ACC112 (cell line): Measurements from ENCODE around the gene TNFAIP2.

Experiments
- H2AFZ ChIP-seq: fragments of 200-600 bp; sonication (generic); one replicate; pipeline ENCODE4 v1.6.0; 2017; ENCODE audit warnings: antibody characterized with exemption, low read length; ENCODE audit not compliant: unreplicated experiment
- H3K27ac ChIP-seq: fragments of 200-600 bp; sonication (generic); 2 replicates; pipeline ENCODE4 v1.5.1; 2014; ENCODE audit warnings: low read depth, mild to moderate bottlenecking, antibody characterized with exemption, low read length, moderate library complexity
- H3K27me3 ChIP-seq: fragments of 200-600 bp; sonication (generic); 2 replicates; pipeline ENCODE4 v1.6.1; 2014; ENCODE audit warnings: mild to moderate bottlenecking, antibody characterized with exemption, low read length, moderate library complexity, mixed read lengths; ENCODE audit not compliant: insufficient read depth
- H3K36me3 ChIP-seq: fragments of 200-600 bp; sonication (generic); 2 replicates; pipeline ENCODE4 v1.6.1; 2016; ENCODE audit warnings: mild to moderate bottlenecking, antibody characterized with exemption, low read length, moderate library complexity, mixed read lengths; ENCODE audit not compliant: insufficient read depth
- H3K4me1 ChIP-seq: fragments of 200-600 bp; sonication (generic); one replicate; pipeline ENCODE4 v1.6.1; 2016; ENCODE audit warnings: low read length, mixed read lengths; ENCODE audit not compliant: insufficient read depth, unreplicated experiment, control insufficient read depth
- H3K4me3 ChIP-seq: fragments of 200-600 bp; sonication (generic); 2 replicates; pipeline ENCODE4 v1.5.1; 2014; ENCODE audit warnings: mild to moderate bottlenecking, low read depth, low read length
- H3K79me2 ChIP-seq: fragments of 200-600 bp; sonication (generic); one replicate; pipeline ENCODE4 v1.6.0; 2016; ENCODE audit warnings: low read length; ENCODE audit not compliant: control insufficient read depth, unreplicated experiment, insufficient read depth

Gene TNFAIP2

DNA sequence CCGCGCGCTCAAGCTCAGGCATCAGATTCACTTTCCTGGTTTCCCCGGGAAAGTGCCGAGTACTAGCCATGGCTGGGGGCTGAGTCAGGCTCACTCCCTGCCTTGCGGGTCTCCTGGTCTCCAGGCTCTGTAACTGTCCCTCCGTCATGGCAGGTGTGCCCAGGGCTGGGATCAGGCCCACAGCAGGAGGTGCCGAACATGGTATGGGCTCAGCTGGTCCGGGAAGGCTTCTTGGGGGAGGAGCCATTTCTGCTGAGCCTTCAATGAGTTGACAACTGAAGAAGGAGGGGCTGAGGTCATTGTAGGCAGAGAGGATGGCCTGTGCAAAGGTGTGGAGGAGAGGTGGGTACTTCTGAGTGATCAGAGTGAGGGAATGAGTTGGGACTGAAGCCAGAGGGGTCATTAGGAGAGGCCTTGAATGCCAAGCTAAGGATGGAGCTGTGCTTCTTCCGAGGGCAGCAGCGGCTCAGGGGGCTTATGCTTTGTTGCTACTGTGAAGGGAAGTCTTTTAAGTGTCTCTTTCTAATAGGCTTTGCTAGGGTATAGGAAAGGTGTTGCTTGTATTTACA, 28.0 kb upstream of the TNFAIP2 start:
- Histone ChIP-seq H3K27ac (no peak overlapping the region), H3K4me1 (peaks cover 7% of the 10 kb centered on the region), H3K27me3 (no peaks in the 10 kb centered on the region), H3K79me2 (no peaks in the 10 kb centered on the region), H2AFZ (no peak overlapping the region), H3K36me3 (no peaks in the 10 kb centered on the region), H3K4me3 (no peak overlapping the region)

GRCh38 chr14:103096387-103096786, 26.9 kb upstream of the TNFAIP2 start:
- Histone ChIP-seq H3K27me3 (no peaks in the 10 kb centered on the region), H3K4me1 (peaks cover 3% of the 10 kb centered on the region), H3K4me3 (no peak overlapping the region), H3K79me2 (no peaks in the 10 kb centered on the region), H3K27ac (no peak overlapping the region), H2AFZ (no peak overlapping the region), H3K36me3 (no peaks in the 10 kb centered on the region)

DNA sequence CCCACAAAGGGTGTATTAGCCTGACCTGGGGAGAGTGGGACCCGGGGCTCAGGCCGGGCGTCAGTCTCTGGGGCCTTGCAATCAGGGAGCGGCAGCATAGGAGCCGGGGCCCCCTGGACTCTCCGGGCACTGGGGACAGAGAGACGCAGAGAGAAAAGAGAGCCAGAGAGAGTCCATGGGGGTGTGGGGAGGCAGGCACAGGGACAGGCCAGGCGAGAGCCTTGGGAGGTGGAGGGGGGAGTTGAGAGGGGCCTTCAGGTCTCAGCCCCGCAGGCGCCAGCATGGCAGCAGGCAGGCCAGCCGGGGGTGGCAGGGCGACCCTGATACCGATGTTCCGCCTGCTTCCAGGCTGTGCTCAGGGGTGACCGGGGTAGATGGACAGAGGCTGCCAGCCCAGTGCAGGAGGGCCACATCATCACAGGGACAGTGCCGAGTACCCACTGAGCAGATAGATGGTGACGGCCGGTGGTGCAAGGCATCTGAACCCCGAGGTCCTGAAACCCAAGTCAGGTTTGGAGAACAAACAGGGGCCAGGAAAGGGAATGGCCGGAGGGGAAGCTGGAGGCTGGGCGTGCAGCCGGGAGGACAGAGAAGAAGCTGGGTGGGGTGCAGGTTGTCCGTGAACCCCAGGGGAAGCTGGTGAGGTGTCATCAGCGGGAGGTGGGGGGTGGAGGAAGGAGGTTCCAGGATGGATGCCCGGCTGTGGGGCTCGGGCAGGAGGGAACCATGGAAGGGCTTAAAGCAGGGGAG, 25.8 kb upstream of the TNFAIP2 start:
- H3K4me1 ChIP-seq = peaks cover 3% of the 10 kb centered on the region
- no peaks in the 10 kb centered on the region for H3K36me3 ChIP-seq
- H3K79me2 ChIP-seq = no peaks in the 10 kb centered on the region
- H3K4me3 ChIP-seq = no peak overlapping the region
- no peak overlapping the region for H3K27ac ChIP-seq
- no peak overlapping the region for H2AFZ ChIP-seq
- no peaks in the 10 kb centered on the region for H3K27me3 ChIP-seq

DNA sequence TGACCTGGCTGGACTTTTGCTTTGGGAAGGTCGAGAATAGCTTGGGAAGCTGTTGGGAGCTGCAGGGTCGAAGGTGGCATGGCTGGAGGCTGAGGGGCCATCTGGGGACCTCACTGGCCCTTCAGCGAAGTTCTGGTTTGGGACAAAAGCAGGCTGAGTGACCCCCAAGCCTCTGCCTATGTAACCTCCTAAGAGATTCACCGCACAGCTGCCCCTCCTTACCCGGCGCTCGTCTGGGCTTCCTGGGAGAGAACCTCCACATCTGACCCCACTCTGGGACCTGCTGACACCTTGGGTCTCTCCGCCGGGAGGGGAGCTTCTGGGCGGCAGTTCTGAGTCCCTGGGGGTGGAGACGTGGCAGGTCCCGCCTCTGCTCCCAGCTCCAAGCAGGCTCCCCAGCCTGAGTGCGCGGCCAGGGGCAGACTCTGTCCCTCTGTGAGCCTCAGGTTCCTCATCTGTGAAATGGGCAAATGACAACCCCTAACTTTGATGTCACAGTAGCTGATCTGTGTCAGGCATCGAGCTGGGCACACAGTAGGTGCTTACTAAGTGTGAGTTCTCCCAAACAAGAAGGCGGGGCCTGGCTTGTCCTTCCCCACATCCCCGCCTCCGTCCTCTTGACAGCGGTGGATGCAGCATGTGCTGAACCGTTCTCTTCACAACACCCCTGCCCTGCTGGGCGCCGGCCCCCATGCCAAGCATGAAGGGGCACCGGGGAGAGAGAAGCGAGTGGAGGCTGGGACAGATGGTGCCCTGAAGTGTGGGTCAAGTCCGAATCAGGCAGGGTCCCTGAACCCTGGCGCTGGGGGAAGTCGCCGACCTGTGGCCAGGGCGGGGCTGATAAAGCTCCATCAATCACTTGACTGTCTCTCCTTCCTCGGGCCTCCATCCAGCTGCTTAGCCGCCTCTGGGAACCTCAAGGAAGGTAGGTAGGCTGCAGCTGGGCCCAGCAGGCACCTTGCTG, 25.0 kb upstream of the TNFAIP2 start:
- no peak overlapping the region for H3K27ac ChIP-seq
- H3K36me3 ChIP-seq = no peaks in the 10 kb centered on the region
- no peaks in the 10 kb centered on the region for H3K27me3 ChIP-seq
- H3K79me2 ChIP-seq = no peaks in the 10 kb centered on the region
- H3K4me3 ChIP-seq = no peak overlapping the region
- H3K4me1 ChIP-seq = peaks cover 3% of the 10 kb centered on the region
- no peak overlapping the region for H2AFZ ChIP-seq

GRCh38 chr14:103099081-103099732, 24.1 kb upstream of the TNFAIP2 start:
- no peaks in the 10 kb centered on the region for H3K79me2 ChIP-seq
- no peak overlapping the region for H2AFZ ChIP-seq
- H3K4me1 ChIP-seq = peaks cover 1% of the 10 kb centered on the region
- no peaks in the 10 kb centered on the region for H3K36me3 ChIP-seq
- no peak overlapping the region for H3K4me3 ChIP-seq
- no peak overlapping the region for H3K27ac ChIP-seq
- peaks cover under 1% of the 10 kb centered on the region; the same call in 1 of the 2 replicates for H3K27me3 ChIP-seq

DNA sequence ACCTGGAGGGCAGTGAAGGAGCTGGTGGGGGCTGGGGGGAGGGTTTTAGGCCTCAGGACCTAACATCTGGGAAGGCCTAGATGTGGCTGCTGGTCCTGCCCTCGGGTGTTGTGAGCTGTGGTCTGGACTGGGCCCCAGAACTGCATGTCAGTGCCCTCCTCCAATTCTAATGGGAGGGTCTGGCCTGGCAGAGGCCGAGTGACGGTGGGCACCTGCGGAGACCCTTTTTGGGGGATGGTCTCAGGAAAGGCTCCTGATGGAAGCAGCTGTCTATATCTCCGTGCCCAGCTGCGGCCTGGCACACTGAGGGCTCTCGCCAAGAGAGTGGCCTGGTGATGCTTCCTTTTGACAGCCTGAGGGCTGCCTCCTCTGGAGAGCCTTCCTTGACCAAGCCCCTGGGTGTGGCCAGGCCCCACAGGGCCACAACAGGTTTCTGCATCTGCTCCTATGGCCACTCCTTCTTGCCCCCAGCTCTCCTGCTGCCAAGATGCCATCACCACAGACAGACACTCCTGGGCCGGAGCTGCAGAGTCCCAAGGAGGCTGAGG, 23.5 kb upstream of the TNFAIP2 start:
- no peaks in the 10 kb centered on the region for H3K4me1 ChIP-seq
- H2AFZ ChIP-seq = no peak overlapping the region
- H3K79me2 ChIP-seq = no peaks in the 10 kb centered on the region
- H3K27me3 ChIP-seq = peaks cover 6% of the 10 kb centered on the region; the same call in 1 of the 2 replicates
- no peaks in the 10 kb centered on the region for H3K36me3 ChIP-seq
- no peak overlapping the region for H3K27ac ChIP-seq
- H3K4me3 ChIP-seq = no peak overlapping the region

- no peaks in the 10 kb centered on the region for H3K79me2 ChIP-seq
- H3K4me3 ChIP-seq = no peak overlapping the region
- H3K4me1 ChIP-seq = no peaks in the 10 kb centered on the region
- no peak overlapping the region for H2AFZ ChIP-seq
- H3K36me3 ChIP-seq = no peaks in the 10 kb centered on the region
- peaks cover 6% of the 10 kb centered on the region; the same call in 1 of the 2 replicates for H3K27me3 ChIP-seq
- no peak overlapping the region for H3K27ac ChIP-seq
These were observed 22.8 kb upstream of the TNFAIP2 start for GRCh38 chr14:103100281-103101121.

- no peaks in the 10 kb centered on the region for H3K79me2 ChIP-seq
- H3K36me3 ChIP-seq = no peaks in the 10 kb centered on the region
- H3K4me1 ChIP-seq = no peaks in the 10 kb centered on the region
- peaks cover 6% of the 10 kb centered on the region; the same call in 1 of the 2 replicates for H3K27me3 ChIP-seq
- no peak overlapping the region for H3K27ac ChIP-seq
- H3K4me3 ChIP-seq = no peak overlapping the region
- no peak overlapping the region for H2AFZ ChIP-seq
These were observed 21.9 kb upstream of the TNFAIP2 start for GRCh38 chr14:103101257-103101962.

DNA sequence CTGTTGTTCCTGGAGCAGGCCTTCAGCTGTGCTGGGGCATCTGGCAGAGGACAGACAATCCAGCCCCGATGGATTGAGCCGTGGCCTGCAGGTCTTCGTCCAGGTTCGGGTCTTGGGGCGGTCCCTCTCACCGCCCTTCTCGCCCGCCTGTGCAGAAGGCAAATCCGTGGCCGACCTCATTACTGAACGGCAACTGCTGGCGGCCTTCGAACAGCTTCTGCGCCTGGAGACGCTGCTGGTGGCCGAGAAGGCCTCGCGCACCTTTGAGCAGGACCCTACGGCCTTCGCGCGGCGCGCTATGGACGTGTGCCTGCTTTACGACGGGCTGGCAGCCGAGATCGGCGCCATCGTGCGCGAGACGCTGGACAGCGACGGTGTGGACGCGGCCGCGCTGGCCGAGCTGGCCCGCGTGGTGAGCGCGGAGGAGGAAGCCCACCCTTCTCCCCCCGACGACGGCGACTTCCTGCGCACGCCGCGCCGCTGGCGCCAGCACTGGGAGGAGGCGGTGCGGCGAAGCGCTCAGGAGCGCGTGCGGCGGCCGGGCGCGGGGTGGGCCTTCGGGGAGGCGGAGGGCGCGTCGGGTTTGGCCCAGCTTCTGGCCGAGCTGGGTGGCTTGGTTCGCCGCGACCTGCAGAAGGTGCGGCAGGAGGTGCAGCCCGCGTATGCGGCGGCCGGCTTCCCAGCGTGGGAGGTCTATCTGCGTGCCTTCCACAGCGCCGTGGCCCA, 21.1 kb upstream of the TNFAIP2 start:
- peaks cover 6% of the 10 kb centered on the region; the same call in 1 of the 2 replicates for H3K27me3 ChIP-seq
- no peaks in the 10 kb centered on the region for H3K4me1 ChIP-seq
- H2AFZ ChIP-seq = no peak overlapping the region
- H3K36me3 ChIP-seq = no peaks in the 10 kb centered on the region
- H3K79me2 ChIP-seq = no peaks in the 10 kb centered on the region
- no peak overlapping the region for H3K27ac ChIP-seq
- no peak overlapping the region for H3K4me3 ChIP-seq
